ENCODE results near the gene DFFB.

GRCh38 chr1:3905953-3906671 lies 48.8 kb downstream of the DFFB start:
- TF ChIP-seq CTCF (conservative IDR thresholded peaks at IDR 0.05), result no peak
- no peak for TF ChIP-seq ZFX (IDR thresholded peaks at IDR 0.05)

All from C4-2B (cell line).